H1 (cell line): ENCODE measurements around the gene HYAL1.

Experiments used
- CBX5 ChIP-seq: fragments of 300-800, 300-1000 bp; sonication (generic); IDR thresholded peaks from 2 replicates; pipeline ENCODE4 v1.7.1; 2016; ENCODE audit warnings: antibody characterized with exemption, low read length, low read depth
- PHF8 ChIP-seq: fragments of 200-600 bp; sonication (generic); conservative IDR thresholded peaks from 2 replicates; pipeline ENCODE4 v1.7.1; 2012; ENCODE audit warnings: low read depth, mild to moderate bottlenecking, inconsistent platforms, low read length, moderate library complexity
- SRF ChIP-seq: IDR thresholded peaks from 2 replicates; pipeline ENCODE4 v1.6.1; 2011; ENCODE audit warnings: mild to moderate bottlenecking, low read depth, low read length, moderate library complexity
- TF ChIP-seq, protein P1 (sequence below), 3 experiments: IDR thresholded peaks; 1 replicate in 2 of 3; 2 replicates in 1 of 3; pipeline versions ENCODE4 v1.5.1 to v1.6.1; 2011; ENCODE audit warnings: low read length in 3 of 3, mild to moderate bottlenecking in 3 of 3, inconsistent platforms in 2 of 3, low read depth in 1 of 3, moderate library complexity in 1 of 3; ENCODE audit not compliant: insufficient read depth in 1 of 3; ENCODE audit errors: control extremely low read depth in 1 of 3

DNA sequence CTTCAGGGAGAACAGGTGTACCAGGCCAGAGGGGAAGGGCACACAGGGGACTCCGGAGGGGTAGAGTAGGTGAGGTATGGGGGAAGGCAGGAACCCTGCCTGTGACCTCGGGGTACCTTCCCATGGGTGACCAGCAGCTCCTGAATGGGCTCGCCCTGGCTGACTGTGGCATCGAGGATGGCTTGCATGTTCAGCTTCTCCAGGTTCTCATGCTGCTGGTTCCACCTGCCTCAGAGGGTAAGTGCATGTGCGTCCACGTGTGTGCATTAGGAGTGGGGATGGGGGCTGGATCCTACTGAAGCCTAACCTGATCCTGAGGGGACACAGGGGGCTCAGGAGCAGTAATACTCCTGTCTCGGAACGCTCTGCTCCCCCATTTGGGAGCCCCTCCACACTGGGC lies 41.6 kb upstream of the HYAL1 start:
- TF ChIP-seq SRF (no peak), PHF8 (no peak), CBX5 (no peak)
- TF ChIP-seq, protein P1, sequence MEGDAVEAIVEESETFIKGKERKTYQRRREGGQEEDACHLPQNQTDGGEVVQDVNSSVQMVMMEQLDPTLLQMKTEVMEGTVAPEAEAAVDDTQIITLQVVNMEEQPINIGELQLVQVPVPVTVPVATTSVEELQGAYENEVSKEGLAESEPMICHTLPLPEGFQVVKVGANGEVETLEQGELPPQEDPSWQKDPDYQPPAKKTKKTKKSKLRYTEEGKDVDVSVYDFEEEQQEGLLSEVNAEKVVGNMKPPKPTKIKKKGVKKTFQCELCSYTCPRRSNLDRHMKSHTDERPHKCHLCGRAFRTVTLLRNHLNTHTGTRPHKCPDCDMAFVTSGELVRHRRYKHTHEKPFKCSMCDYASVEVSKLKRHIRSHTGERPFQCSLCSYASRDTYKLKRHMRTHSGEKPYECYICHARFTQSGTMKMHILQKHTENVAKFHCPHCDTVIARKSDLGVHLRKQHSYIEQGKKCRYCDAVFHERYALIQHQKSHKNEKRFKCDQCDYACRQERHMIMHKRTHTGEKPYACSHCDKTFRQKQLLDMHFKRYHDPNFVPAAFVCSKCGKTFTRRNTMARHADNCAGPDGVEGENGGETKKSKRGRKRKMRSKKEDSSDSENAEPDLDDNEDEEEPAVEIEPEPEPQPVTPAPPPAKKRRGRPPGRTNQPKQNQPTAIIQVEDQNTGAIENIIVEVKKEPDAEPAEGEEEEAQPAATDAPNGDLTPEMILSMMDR (IDR thresholded peaks at IDR 0.05; ENCODE audit: control extremely low read depth in 1 of 3, insufficient read depth in 1 of 3, low read depth in 1 of 3, low read length in 3 of 3), result no peak
